ENCODE data around the gene RAB4A. TPM values are rescaled to one million over a fixed set of nuclear protein-coding genes. Genes with fewer than 3 reads are reported as not detected.

Gene RAB4A
- total and polyA plus RNA-seq, 2 of the 8 experiments (the other 6 are each of a cell fraction or from before 2014, with no cell fraction given) = 13.3 to 68.8 TPM

DNA sequence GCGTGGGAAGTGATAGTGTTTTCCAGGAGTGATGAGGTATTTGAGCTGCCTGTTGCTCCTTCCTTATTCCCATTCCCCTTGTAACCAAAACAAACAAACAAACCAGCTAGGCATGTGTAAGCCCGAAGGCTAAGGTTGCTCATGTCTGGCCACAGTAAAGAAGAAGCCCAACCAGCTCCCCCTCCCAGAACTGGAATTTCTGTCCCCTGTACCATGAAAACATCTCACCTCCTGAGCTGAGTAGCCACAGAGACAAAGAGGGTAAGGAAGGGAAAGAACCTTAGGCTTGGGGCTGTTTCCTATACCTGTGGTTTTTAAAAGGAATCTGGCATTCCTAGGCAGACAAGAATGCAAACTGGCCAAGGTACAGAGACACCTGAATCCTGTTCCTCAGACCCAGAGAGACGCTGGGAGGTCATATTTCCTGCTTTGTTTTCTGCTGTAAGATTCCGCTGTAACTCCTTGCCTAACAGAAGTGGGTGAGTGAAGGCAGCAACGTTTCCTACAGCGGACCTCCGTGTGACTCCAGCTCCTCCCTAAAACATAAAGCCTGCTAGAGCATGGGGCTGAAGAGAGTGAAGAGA is 41.7 kb upstream of the RAB4A start:
- Histone ChIP-seq H3K56ac (replicated peaks; ENCODE audit: insufficient read length, low read depth, low read length) (no peak overlapping the region), H2BK5ac (ENCODE audit: low read depth, low read length) (peak overlapping the region; percentile 94), H3K4me1 (replicated peaks in 1 of 4; ENCODE audit: control insufficient read depth in 3 of 4, insufficient read depth in 4 of 4, low read length in 3 of 4) (peaks cover 22 to 43% (median 31%) of the 10 kb centered on the region in 4 experiments), H3K23me2 (ENCODE audit: low read depth, low read length) (no peaks in the 10 kb centered on the region), H3K79me1 (ENCODE audit: low read depth, low read length) (no peaks in the 10 kb centered on the region), H2BK15ac (ENCODE audit: low read length) (no peak overlapping the region), H2AFZ (ENCODE audit: low read length) (0 out of 2 replicates have a peak overlapping the region, but pooled peaks have one; percentile 8), H4K8ac (ENCODE audit: extremely low read depth, insufficient read depth, low read length) (no peak overlapping the region; the same call in 1 of the 2 replicates), H2BK20ac (ENCODE audit: low read length) (peak overlapping the region; percentile 68), H3K27me3 (replicated peaks in 1 of 4; ENCODE audit: control insufficient read depth in 3 of 4, extremely low read depth in 1 of 4, insufficient read depth in 3 of 4, low read length in 3 of 4) (no peaks in the 10 kb centered on the region), H3K23ac (ENCODE audit: insufficient read length) (no peak overlapping the region), H4K91ac (replicated peaks; ENCODE audit: insufficient read length, low read length) (peak overlapping the region; percentile 75), H3K4me3 (ENCODE audit: extremely low read depth in 1 of 4, insufficient read depth in 2 of 4, low read depth in 3 of 4, low read length in 4 of 4) (peak overlapping the region in 3 of 4 experiments; percentile 19 to 33 (median 32); a peak in 5 of 8 replicates), H3K9me3 (ENCODE audit: insufficient read depth in 2 of 2, low read depth in 1 of 2, low read length in 1 of 2) (no peaks in the 10 kb centered on the region), H3K4me2 (ENCODE audit: insufficient read depth in 1 of 2, low read depth in 2 of 2, low read length in 2 of 2) (peak overlapping the region; percentile 59 to 67), H3K27ac (ENCODE audit: low read depth, low read length) (peak overlapping the region; percentile 70), H2BK12ac (ENCODE audit: low read depth, low read length) (peak overlapping the region; percentile 80), H3K79me2 (ENCODE audit: control insufficient read depth in 1 of 2, insufficient read depth in 2 of 2, low read length in 2 of 2) (no peaks in the 10 kb centered on the region), H3K36me3 (ENCODE audit: control insufficient read depth in 2 of 4, insufficient read depth in 4 of 4, low read length in 3 of 4) (no peaks in the 10 kb centered on the region), H3K9ac (replicated peaks in 1 of 4; ENCODE audit: extremely low read depth in 1 of 4, low read depth in 3 of 4, low read length in 3 of 4) (peak overlapping the region in 2 of 4 experiments; percentile 1 to 41; a peak in 3 of 7 replicates), H2BK120ac (replicated peaks; ENCODE audit: low read depth, low read length) (peak overlapping the region; percentile 65), H3K4ac (replicated peaks; ENCODE audit: insufficient read length, low read depth, low read length) (no peak overlapping the region), H4K20me1 (replicated peaks in 1 of 2; ENCODE audit: control insufficient read depth in 1 of 2, insufficient read depth in 2 of 2, low read length in 2 of 2) (no peaks in the 10 kb centered on the region), H4K5ac (ENCODE audit: insufficient read length, low read depth, low read length) (no peak overlapping the region), H3K18ac (ENCODE audit: extremely low read depth, low read length) (peak overlapping the region; percentile 66; the same call in 1 of the 2 replicates), H2AK5ac (ENCODE audit: low read depth, low read length) (peak overlapping the region; percentile 96; the same call in 1 of the 2 replicates), H3K14ac (ENCODE audit: insufficient read length) (no peak overlapping the region)
- ChIA-PET POLR2A (ENCODE audit: partially characterized antibody) (interaction anchor here (0.8 to 1.9 kb wide), 7 partner anchors 8 to 307 kb away, joined by 3 to 8 read pairs (median 3); partner anchors contain the start of gene NUP133), CTCF (ENCODE audit: partially characterized antibody) (interaction anchor here (0.6 to 5.7 kb wide), 18 partner anchors 10 to 564 kb away, joined by 3 to 43 read pairs (median 4); no protein-coding TSS in a partner anchor)
- DNase-seq (ENCODE audit: low read depth in 1 of 2, low spot score in 2 of 2) = peak in 1 of 2 experiments; percentile 50
- FAIRE-seq = peak; percentile 74
- whole genome bisulfite sequencing, 2 experiments (ENCODE audit: extremely low coverage in 1 of 2, insufficient coverage in 1 of 2, insufficient read length in 1 of 2, insufficient replicate concordance in 2 of 2, low coverage in 1 of 2, low lambda C conversion rate in 2 of 2, missing lambda C conversion rate in 1 of 2) = 18% methylated on average over 7 of the region's 7 CpGs; no CpG with 5 or more reads in 1 of the 2 experiments
- TF ChIP-seq, protein P1, sequence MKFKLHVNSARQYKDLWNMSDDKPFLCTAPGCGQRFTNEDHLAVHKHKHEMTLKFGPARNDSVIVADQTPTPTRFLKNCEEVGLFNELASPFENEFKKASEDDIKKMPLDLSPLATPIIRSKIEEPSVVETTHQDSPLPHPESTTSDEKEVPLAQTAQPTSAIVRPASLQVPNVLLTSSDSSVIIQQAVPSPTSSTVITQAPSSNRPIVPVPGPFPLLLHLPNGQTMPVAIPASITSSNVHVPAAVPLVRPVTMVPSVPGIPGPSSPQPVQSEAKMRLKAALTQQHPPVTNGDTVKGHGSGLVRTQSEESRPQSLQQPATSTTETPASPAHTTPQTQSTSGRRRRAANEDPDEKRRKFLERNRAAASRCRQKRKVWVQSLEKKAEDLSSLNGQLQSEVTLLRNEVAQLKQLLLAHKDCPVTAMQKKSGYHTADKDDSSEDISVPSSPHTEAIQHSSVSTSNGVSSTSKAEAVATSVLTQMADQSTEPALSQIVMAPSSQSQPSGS (IDR thresholded peaks at IDR 0.05; ENCODE audit: low read length) = no peak
- TF ChIP-seq CHD1 (IDR thresholded peaks at IDR 0.05; ENCODE audit: low read depth, low read length) (no peak), TBP (IDR thresholded peaks at IDR 0.05; ENCODE audit: low read depth, low read length) (peak; percentile 27; the same call in 1 of the 2 replicates), SAP30 (IDR thresholded peaks at IDR 0.05; ENCODE audit: insufficient read depth, insufficient replicate concordance, low read length) (no peak), TCF12 (IDR thresholded peaks at IDR 0.05; ENCODE audit: low read depth, low read length) (no peak), EP300 (IDR thresholded peaks at IDR 0.05; ENCODE audit: borderline replicate concordance in 1 of 2, low read depth in 2 of 2, low read length in 2 of 2) (peak in 1 of 2 experiments; percentile 2; a peak in 1 of 3 replicates), KDM4A (IDR thresholded peaks at IDR 0.05; ENCODE audit: low read depth, low read length, severe bottlenecking) (no peak), NRF1 (IDR thresholded peaks at IDR 0.05; ENCODE audit: low read depth, low read length) (no peak), KDM5A (IDR thresholded peaks at IDR 0.05; ENCODE audit: low read length) (no peak), CBX8 (IDR thresholded peaks at IDR 0.05; ENCODE audit: borderline replicate concordance, low read depth, low read length) (no peak)
